Choroid plexus epithelial cell (primary cell): ENCODE results near the gene HOXC5.

Source experiments
- DNase-seq: peaks from one replicate; pipeline ENCODE4 v3.0.0-alpha.2; 2010; ENCODE audit warnings: low read depth
- H3K4me3 ChIP-seq: 2 replicates; pipeline ENCODE4 v1.5.1; 2011; ENCODE audit warnings: low read depth, mild to moderate bottlenecking, control low read depth, low read length, moderate library complexity
- TF ChIP-seq, protein P1 (sequence below): conservative IDR thresholded peaks from 2 replicates; pipeline ENCODE4 v1.5.1; 2011; ENCODE audit warnings: low read depth, mild to moderate bottlenecking, control low read depth, inconsistent platforms, low read length, moderate library complexity

Gene HOXC5

DNA sequence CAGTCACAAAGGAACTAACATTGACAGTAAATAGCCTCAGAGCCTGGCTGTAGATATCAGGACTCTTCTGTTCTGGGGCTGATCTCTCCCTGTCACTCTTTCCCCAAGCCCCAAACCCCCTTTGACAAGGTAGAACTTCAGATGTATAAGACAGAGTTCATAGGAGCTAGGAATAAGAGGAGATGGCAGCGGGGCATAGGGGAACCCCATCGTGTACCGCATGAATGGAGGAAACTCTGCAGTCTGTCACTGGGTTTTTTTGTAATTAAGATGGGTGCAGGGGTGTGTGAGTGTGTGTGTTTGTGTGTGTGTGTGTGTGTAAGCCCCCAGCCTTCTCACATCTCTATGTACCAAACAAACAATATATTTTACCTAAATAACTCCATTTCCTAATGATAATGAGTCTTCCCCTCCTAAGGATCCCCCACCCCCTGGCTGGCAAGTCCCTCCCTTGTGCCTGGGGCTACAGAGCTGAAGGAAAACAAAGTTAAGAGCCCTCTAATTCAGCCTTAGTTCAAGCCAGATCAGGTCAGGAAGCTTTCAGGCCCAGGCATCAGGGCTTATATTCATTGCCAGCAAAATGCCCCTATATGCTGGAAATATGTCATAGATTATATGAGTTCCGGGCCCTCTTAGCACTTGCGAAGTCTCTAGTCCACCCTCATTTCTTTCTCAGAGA is 11.7 kb downstream of the HOXC5 start:
- no peak overlapping the region for H3K4me3 ChIP-seq
- TF ChIP-seq, protein P1, sequence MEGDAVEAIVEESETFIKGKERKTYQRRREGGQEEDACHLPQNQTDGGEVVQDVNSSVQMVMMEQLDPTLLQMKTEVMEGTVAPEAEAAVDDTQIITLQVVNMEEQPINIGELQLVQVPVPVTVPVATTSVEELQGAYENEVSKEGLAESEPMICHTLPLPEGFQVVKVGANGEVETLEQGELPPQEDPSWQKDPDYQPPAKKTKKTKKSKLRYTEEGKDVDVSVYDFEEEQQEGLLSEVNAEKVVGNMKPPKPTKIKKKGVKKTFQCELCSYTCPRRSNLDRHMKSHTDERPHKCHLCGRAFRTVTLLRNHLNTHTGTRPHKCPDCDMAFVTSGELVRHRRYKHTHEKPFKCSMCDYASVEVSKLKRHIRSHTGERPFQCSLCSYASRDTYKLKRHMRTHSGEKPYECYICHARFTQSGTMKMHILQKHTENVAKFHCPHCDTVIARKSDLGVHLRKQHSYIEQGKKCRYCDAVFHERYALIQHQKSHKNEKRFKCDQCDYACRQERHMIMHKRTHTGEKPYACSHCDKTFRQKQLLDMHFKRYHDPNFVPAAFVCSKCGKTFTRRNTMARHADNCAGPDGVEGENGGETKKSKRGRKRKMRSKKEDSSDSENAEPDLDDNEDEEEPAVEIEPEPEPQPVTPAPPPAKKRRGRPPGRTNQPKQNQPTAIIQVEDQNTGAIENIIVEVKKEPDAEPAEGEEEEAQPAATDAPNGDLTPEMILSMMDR, result no peak
- no peak for DNase-seq

DNA sequence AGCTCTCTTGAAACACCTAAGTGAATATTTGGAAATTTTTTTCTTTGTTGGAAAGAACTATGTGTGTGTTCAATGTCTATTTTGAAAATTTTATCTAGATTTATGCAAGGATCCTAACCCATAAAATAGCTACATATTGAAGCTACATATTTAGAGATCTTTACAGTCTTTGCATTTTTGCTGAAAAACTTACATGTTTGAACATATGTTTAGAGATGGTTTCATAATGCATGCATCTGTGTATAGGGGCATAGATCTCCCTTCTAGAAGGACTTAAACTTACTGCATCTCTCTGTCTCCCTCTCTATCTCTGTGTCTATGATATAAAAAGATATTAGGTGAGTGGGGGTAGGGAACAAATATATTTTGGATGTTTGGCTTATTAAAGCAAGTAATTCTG is 12.6 kb downstream of the HOXC5 start:
- TF ChIP-seq, protein P1, result no peak
- H3K4me3 ChIP-seq, result no peak overlapping the region
- no peak for DNase-seq

GRCh38 chr12:54045868-54046521 is 13.1 kb downstream of the HOXC5 start:
- H3K4me3 ChIP-seq, result no peak overlapping the region
- TF ChIP-seq, protein P1, result no peak
- no peak for DNase-seq

DNA sequence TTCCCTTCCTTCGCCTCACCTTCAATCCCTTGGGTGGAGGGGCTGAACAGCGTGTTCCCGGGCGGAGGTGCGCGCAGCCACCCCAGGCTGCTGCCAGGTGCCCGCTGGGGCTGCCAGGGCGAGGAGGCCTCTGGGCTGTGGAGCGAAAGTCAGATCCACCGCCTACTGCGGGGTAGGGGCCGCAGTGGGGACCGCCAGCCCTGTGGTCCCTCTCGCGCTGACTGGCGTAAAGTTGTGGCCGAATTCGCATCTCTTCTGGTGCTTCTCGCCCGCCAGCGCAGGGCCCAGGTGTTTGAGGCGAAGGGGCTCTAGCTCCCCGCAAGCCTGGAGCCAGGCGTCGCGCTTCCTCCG is 13.9 kb downstream of the HOXC5 start:
- H3K4me3 ChIP-seq, result no peak overlapping the region
- no peak for DNase-seq
- TF ChIP-seq, protein P1, result no peak

DNA sequence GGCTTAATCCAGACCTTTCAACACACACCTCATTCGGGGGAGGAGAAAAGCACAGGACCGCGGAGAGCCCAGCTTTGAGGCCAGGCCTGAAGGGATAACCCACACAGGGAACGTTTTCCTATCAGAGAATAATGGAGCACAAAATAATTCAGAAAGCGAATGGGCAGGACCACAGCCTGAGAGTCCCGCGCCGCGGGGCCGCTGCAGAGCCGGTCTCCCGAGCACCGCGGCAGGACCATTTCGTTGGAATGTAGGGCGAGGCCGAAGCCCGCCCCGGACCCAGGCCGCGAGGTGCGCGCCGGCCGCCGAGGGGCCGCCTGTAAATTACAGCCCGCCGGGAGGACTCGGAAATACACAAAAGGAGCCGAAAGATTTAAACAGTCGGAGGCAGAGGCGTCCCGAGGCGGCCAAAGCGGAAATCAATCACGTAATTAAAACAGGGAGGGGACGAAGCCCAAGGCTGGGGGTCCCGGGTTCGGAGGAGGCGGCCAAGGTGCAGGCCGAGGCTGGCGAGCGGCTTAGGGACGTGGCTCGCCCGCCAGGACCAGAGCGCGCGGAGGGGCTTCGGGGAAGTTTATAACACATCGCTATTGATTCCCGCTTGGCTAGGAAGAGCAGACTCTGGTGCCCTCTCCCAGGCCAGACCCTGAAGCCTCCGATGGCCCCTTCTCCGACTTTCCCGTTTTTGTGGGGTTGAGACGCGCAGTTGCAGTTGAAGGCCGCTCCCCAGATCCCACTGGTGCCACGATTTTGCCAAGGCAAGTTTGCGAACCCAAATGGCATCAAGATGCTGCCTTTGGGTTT is 14.5 kb downstream of the HOXC5 start:
- TF ChIP-seq, protein P1, result no peak
- no peak overlapping the region for H3K4me3 ChIP-seq
- DNase-seq, result no peak

- TF ChIP-seq, protein P1, result no peak
- no peak for DNase-seq
- H3K4me3 ChIP-seq, result no peak overlapping the region
Measured at GRCh38 chr12:54047964-54048303, 15.1 kb downstream of the HOXC5 start.
